GM23338 (cell line): ENCODE measurements around the gene MIAT.

Experiments
- CREB1 ChIP-seq: fragments of 250-450 bp; sonication (Bioruptor Pico); IDR thresholded peaks from 2 replicates; pipeline ENCODE4 v1.5.0; 2020; ENCODE audit warnings: low read depth, mild to moderate bottlenecking, moderate library complexity
- CTCF ChIP-seq, 2 experiments: fragments of 200-600 bp in 1 of 2; sonication (generic) in 1 of 2; conservative IDR thresholded peaks; 2 replicates each; pipeline versions ENCODE4 v1.5.1 to v1.6.1; 2016 to 2017; ENCODE audit warnings: antibody characterized with exemption in 2 of 2, low read depth in 2 of 2, mild to moderate bottlenecking in 2 of 2, moderate library complexity in 1 of 2

DNA sequence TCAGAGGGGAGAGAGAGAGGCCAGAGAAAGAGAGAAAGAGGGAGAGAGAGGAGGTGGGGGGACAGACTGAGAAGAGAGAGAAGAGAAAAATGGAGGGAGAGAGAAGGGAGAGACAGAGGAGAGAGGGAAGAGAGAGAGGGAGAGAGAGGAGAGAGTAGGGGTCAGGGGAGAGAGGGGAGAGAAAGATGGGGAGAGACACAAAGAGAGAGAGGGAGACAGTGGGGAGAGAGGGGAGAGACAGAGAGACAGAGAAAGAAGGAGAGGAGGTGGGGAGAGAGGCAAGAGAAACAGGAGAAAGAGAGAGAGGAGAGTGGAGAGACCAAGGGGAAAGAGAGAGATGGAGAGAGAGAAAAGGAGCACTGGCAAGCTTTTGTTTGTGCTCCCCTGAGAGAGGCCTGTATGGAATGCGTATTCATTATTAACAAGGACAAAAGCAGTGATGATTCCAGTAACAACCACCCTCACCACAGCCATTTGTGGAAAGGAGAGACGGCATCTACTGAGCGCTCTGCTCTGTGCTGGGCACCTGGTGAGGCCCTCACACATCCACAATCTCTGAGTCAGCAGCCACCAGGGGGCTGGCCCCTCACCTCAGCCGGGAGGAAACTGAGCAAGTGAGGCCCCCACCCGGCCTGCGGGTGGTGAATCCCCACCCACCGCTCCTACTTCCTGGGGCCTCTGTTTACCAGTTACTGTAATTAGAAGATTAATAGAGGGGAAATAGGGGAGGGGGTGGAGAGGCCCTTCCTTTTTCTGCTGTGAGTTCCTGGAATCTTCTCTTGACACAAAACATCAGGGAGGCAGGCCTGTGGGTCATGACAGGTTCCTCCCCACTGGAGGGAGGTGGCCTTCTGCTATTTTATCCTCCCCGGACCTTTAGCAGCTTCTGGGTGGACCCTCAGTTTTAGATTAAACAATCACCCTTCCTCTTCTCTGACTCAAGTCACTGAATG lies 14.6 kb upstream of the MIAT start:
- TF ChIP-seq CTCF (conservative IDR thresholded peaks at IDR 0.05; ENCODE audit: low read depth in 2 of 2), result peak; percentile 48
- 0 out of 2 replicates have a peak, but pooled peaks have one; percentile 22 for TF ChIP-seq CREB1 (CRISPR knock-in tag)
